ENCODE measurements around the gene DPYD. TPM values are rescaled to one million over a fixed set of nuclear protein-coding genes. Genes with fewer than 3 reads are reported as not detected.
A peak's percentile ranks its signal among the peaks of the same experiment; 100 is the strongest.

Gene DPYD
- total and polyA plus RNA-seq, 12 donors = 4.1 to 22.0 (median 7.0) TPM

DNA sequence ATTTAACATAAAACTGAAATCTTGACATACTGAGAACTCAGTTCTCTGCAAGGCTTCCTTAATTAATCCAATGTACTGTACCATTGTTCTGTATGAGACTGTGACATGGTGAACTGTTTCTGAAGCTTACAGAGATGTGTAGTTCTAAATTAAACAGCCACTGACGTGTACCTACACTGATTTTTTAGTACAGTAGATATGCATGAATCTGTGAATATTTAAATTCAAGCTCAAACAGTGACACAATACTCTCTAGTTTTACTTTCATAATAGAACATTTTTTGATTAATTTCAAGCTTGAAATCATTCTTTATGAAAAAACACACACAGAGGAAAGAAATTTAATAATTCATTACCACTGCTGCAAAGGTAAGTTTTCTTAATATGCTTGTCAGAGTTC is 621.9 kb downstream of the DPYD start:
- no peak for DNase-seq
- no peak for ATAC-seq
- no peak overlapping the region for H3K27ac ChIP-seq
- 92 to 95% methylated on average over 1 of the region's 1 CpG for WGBS, 2 donors
- peaks cover 0 to 21% (median 0%) of the 10 kb centered on the region in 9 donors for H3K36me3 ChIP-seq
- H3K4me3 ChIP-seq = no peak overlapping the region
- TF ChIP-seq, protein P1, sequence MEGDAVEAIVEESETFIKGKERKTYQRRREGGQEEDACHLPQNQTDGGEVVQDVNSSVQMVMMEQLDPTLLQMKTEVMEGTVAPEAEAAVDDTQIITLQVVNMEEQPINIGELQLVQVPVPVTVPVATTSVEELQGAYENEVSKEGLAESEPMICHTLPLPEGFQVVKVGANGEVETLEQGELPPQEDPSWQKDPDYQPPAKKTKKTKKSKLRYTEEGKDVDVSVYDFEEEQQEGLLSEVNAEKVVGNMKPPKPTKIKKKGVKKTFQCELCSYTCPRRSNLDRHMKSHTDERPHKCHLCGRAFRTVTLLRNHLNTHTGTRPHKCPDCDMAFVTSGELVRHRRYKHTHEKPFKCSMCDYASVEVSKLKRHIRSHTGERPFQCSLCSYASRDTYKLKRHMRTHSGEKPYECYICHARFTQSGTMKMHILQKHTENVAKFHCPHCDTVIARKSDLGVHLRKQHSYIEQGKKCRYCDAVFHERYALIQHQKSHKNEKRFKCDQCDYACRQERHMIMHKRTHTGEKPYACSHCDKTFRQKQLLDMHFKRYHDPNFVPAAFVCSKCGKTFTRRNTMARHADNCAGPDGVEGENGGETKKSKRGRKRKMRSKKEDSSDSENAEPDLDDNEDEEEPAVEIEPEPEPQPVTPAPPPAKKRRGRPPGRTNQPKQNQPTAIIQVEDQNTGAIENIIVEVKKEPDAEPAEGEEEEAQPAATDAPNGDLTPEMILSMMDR (IDR thresholded peaks at IDR 0.05) = no peak
- H3K4me1 ChIP-seq = no peaks in the 10 kb centered on the region
- intact Hi-C loops (cut with DNase I) = no loop called here
- H3K27me3 ChIP-seq = no peaks in the 10 kb centered on the region
- no peaks in the 10 kb centered on the region for H3K9me3 ChIP-seq

- 70 to 81% methylated on average over 2 of the region's 2 CpGs for WGBS, 2 donors
- TF ChIP-seq, protein P1 (IDR thresholded peaks at IDR 0.05) = no peak
These were observed 623.2 kb downstream of the DPYD start for GRCh38 chr1:97297611-97298010.

GRCh38 chr1:97281962-97282361 is 638.9 kb downstream of the DPYD start:
- ATAC-seq (no peak), DNase-seq (no peak)
- Histone ChIP-seq H3K27ac (no peak overlapping the region), H3K9me3 (peaks cover 0 to 12% (median 0%) of the 10 kb centered on the region in 11 donors), H3K36me3 (no peaks in the 10 kb centered on the region), H3K4me3 (no peak overlapping the region), H3K4me1 (peaks cover 0 to 6% (median 0%) of the 10 kb centered on the region in 9 donors), H3K27me3 (no peaks in the 10 kb centered on the region)
- WGBS, 2 donors = 88 to 90% methylated on average over 1 of the region's 1 CpG
- intact Hi-C loops (cut with DNase I) = no loop called here
- TF ChIP-seq, protein P1 (IDR thresholded peaks at IDR 0.05) = no peak

More at GRCh38 chr1:97297611-97298010, 623.2 kb downstream of the DPYD start:
- Histone ChIP-seq H3K36me3 (peaks cover 0 to 28% (median 0%) of the 10 kb centered on the region in 9 donors), H3K4me3 (no peak overlapping the region), H3K27me3 (no peaks in the 10 kb centered on the region), H3K4me1 (no peaks in the 10 kb centered on the region), H3K9me3 (no peaks in the 10 kb centered on the region), H3K27ac (no peak overlapping the region)
- ATAC-seq (no peak), DNase-seq (no peak)
- intact Hi-C loops (cut with DNase I) = no loop called here

GRCh38 chr1:97277891-97278654 is 642.8 kb downstream of the DPYD start:
- TF ChIP-seq, protein P1 (IDR thresholded peaks at IDR 0.05) = no peak
- DNase-seq (no peak), ATAC-seq (peak in 1 of 8 donors; percentile 50)
- Histone ChIP-seq H3K4me1 (peaks cover 0 to 6% (median 0%) of the 10 kb centered on the region in 9 donors), H3K9me3 (peaks cover 0 to 6% (median 0%) of the 10 kb centered on the region in 11 donors), H3K36me3 (no peaks in the 10 kb centered on the region), H3K27ac (peak overlapping the region in 1 of 10 donors; percentile 6), H3K4me3 (no peak overlapping the region), H3K27me3 (no peaks in the 10 kb centered on the region)
- WGBS, 2 donors = 95% methylated on average over 2 of the region's 2 CpGs
- intact Hi-C loops (cut with DNase I) = no loop called here

Data from heart right ventricle (tissue), 16 donors.